Measurements from ENCODE around the gene GRK7.
"Not testable (repeated sequence)": the region's sequence is repeated elsewhere in the genome, so short reads cannot be mapped to it uniquely, and the experiment has no call there.

The GRK7 gene

GRCh38 chr3:141796081-141796888 is 33.1 kb downstream of the GRK7 start:
- no peak for DNase-seq

- DNase-seq: no peak
These were observed 33.9 kb downstream of the GRK7 start for GRCh38 chr3:141796889-141797781.

GRCh38 chr3:141797819-141798447 is 34.7 kb downstream of the GRK7 start:
- DNase-seq: no peak

GRCh38 chr3:141798448-141798845 is 35.2 kb downstream of the GRK7 start:
- DNase-seq: no peak

- DNase-seq: no peak
These were observed 39.3 kb downstream of the GRK7 start for GRCh38 chr3:141802316-141803077.

GRCh38 chr3:141803538-141803937 is 40.3 kb downstream of the GRK7 start:
- DNase-seq: not testable (repeated sequence)

- DNase-seq: no peak
These were observed 41.2 kb downstream of the GRK7 start for GRCh38 chr3:141804447-141804777.

- no peak for DNase-seq
These were observed 41.8 kb downstream of the GRK7 start for GRCh38 chr3:141804778-141805639.

GRCh38 chr3:141807277-141808033 is 44.2 kb downstream of the GRK7 start:
- DNase-seq: no peak

GRCh38 chr3:141808586-141808985 is 45.4 kb downstream of the GRK7 start:
- no peak for DNase-seq

GRCh38 chr3:141810161-141810560 is 47.0 kb downstream of the GRK7 start:
- DNase-seq: no peak

GRCh38 chr3:141811348-141811747 is 48.1 kb downstream of the GRK7 start:
- DNase-seq: no peak

GRCh38 chr3:141812084-141812483 is 48.9 kb downstream of the GRK7 start:
- no peak for DNase-seq

- DNase-seq: no peak
These were observed 49.4 kb downstream of the GRK7 start for GRCh38 chr3:141812586-141812985.
